SU-DHL-6 (cell line): ENCODE results near the gene PIGR.

Experiments used
- EZH2phosphoT487 ChIP-seq: fragments of 200-600 bp; sonication (generic), shearing (Covaris generic); conservative IDR thresholded peaks from 2 replicates; pipeline ENCODE4 v1.6.1; 2018; ENCODE audit warnings: mild to moderate bottlenecking, antibody characterized with exemption, low read length, moderate library complexity, mixed read lengths
- TF ChIP-seq, protein P1 (sequence below): fragments of 200-600 bp; sonication (generic); IDR thresholded peaks from one replicate; pipeline ENCODE4 v1.5.1; 2017; ENCODE audit warnings: antibody characterized with exemption, mild to moderate bottlenecking, low read length, moderate library complexity; ENCODE audit not compliant: insufficient read depth, poor library complexity, severe bottlenecking

DNA sequence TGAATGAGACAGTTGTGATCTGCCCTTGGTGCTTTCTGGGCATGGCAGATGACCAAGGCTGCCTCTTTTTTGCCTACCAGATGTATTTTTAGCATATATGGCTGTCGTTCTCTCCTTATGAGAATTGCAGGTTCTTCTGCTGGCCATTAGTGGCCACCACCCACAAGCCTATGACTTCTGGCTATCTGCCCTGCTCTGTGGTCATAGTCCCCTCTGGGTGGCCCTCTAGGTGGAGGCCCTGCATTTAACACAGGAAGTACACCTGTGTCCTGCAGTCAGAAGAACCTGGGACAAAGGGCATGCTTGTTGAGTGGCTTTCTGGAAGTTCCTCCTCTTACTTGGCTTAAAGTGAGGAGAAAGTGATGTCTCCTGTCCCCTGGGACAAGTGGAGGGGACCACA is 17.5 kb upstream of the PIGR start:
- TF ChIP-seq, protein P1, sequence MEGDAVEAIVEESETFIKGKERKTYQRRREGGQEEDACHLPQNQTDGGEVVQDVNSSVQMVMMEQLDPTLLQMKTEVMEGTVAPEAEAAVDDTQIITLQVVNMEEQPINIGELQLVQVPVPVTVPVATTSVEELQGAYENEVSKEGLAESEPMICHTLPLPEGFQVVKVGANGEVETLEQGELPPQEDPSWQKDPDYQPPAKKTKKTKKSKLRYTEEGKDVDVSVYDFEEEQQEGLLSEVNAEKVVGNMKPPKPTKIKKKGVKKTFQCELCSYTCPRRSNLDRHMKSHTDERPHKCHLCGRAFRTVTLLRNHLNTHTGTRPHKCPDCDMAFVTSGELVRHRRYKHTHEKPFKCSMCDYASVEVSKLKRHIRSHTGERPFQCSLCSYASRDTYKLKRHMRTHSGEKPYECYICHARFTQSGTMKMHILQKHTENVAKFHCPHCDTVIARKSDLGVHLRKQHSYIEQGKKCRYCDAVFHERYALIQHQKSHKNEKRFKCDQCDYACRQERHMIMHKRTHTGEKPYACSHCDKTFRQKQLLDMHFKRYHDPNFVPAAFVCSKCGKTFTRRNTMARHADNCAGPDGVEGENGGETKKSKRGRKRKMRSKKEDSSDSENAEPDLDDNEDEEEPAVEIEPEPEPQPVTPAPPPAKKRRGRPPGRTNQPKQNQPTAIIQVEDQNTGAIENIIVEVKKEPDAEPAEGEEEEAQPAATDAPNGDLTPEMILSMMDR, result no peak
- TF ChIP-seq EZH2phosphoT487, result no peak
